Posterior vena cava (tissue), 2 donors: ENCODE results near the gene SLC37A1. TPM values are rescaled to one million over a fixed set of nuclear protein-coding genes. Genes with fewer than 3 reads are reported as not detected.

Source experiments
- DNase-seq: peaks from one replicate; pipeline ENCODE4 v3.0.0-alpha.2; 2020; ENCODE audit warnings: low spot score
- intact Hi-C, 2 donors: fragments of 100-400 bp; cut with DNase I; formaldehyde crosslinking; loops; one replicate each; pipeline versions ENCODE4 v1.14.1 to v1.14.2; 2022 to 2023
- total RNA-seq, 2 donors: library from RNA; stranded (reverse); fragmentation: NEBNext Ultra II Directional; extraction: Animal tissue kit (Norgen Biotek cat#: 25700); gene quantifications; one replicate each; pipeline ENCODE4 v1.2.1, GENCODE V29; 2021
- donor health status: DM: yes; HTN: yes; CAD: no.
- donor health status: DM: yes; HTN: yes; CAD: no.

Gene SLC37A1
- total RNA-seq, 2 donors from 2014 or later: 5.2 to 6.0 TPM

GRCh38 chr21:42581336-42581992, 67.8 kb downstream of the SLC37A1 start:
- intact Hi-C loops: no loop called here
- DNase-seq: peak; percentile 58

DNA sequence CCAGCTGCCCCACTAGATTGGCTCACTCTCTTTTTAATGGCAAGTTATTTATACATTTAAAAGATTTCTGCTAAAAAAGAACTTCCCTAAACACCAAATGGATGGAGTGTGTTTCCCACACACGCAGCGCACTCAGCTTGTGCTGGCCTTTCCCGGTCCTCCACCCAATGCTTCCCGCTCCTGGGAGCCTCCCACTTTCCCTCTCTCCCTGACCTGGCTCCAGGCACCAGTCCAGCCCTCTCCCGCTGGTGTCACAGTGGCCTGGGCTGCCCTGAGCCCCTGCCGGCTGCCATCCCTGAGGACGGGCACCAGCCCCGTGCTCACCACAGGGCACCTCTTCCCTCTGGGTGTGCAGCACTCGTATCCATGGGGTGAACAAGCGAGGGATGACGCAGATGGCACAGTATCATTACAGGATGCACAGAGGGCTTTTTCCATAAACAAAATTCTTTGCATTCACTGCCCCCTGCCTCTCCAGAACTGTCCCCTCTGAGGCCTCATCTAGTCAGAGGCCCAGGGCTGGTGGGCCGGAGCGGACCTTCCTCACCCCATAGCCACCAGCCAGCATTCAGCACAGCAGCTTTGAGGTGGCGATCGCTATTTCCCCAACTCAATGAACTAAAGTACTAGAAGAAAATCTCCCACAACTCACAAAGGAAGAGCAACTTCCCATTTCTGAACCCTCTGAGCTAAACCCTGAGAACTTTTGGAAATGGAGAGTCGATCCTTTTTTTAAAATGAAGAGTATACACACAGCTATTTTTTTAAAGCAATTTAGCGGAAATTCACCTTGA, 68.5 kb downstream of the SLC37A1 start:
- intact Hi-C loops: no loop called here
- DNase-seq: peak; percentile 72

GRCh38 chr21:42582787-42583476, 69.3 kb downstream of the SLC37A1 start:
- intact Hi-C loops: no loop called here
- peak; percentile 22 for DNase-seq

DNA sequence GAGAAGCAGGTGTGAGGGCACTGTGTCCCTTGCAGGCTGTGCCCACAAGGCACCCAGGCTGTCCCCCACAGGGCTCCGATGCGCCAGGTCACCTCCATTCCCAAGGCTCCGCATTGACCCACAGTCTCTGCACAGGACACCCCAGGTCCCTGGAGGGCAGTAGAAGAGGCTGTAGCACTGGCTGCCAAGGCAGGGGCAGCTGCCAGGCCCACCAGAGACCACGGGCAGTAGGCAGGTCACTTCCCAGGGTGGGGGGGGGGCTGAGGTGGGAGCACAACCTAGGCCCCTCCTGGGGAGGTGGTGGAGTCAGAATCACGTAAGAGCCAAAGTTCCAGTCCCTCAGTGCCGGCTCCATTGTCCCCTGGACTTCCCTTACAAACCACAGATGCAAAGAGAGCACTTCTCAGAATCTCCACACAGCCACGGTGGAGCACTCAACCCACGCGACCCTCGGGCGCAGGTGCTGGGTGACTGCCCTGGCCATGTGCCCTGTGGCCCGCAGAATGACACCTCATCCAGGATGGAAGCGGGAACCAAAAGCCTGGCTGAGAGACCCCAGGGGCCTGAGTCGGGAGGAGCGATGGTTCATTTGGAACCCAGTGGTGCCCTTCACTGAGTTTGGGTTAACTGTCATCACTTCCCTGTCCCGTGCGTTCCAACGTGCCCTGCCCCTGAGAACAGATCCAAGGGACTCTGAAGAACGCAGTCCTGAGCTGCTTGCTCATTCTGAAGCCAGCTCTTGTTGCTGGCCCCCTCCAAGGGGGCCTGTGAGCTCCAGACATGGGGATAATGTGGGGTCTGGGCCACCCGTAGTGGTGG, 70.0 kb downstream of the SLC37A1 start:
- intact Hi-C loops: no loop called here
- DNase-seq: peak; percentile 72

GRCh38 chr21:42584296-42584641, 70.6 kb downstream of the SLC37A1 start:
- peak; percentile 73 for DNase-seq
- intact Hi-C loops: no loop called here

DNA sequence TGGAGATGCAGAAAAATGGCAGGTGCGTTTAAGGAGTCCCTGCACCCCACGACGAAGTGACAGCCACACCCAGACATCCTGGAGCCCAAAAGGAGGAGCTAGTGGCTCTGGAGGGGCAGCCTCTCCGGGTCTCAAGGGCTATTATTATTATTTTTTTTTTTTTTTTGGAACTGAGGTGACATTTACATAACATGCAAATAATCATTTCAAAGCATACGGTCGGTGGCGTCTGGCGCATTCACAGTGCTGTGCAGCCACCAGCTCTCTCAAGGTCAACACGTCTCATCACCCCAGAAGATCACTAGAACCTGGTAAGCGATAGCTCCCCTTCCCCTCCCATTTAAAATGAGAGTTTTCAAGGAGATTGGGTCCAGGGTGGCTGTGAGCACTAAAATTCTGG, 72.2 kb downstream of the SLC37A1 start:
- intact Hi-C loops: no loop called here
- peak; percentile 3 for DNase-seq

- peak; percentile 67 for DNase-seq
Observed at GRCh38 chr21:42586406-42586805, 72.8 kb downstream of the SLC37A1 start.

GRCh38 chr21:42587036-42587435, 73.4 kb downstream of the SLC37A1 start:
- intact Hi-C loops: no loop called here
- peak; percentile 70 for DNase-seq

More at GRCh38 chr21:42586406-42586805, 72.8 kb downstream of the SLC37A1 start:
- intact Hi-C loops: no loop called here

DNA sequence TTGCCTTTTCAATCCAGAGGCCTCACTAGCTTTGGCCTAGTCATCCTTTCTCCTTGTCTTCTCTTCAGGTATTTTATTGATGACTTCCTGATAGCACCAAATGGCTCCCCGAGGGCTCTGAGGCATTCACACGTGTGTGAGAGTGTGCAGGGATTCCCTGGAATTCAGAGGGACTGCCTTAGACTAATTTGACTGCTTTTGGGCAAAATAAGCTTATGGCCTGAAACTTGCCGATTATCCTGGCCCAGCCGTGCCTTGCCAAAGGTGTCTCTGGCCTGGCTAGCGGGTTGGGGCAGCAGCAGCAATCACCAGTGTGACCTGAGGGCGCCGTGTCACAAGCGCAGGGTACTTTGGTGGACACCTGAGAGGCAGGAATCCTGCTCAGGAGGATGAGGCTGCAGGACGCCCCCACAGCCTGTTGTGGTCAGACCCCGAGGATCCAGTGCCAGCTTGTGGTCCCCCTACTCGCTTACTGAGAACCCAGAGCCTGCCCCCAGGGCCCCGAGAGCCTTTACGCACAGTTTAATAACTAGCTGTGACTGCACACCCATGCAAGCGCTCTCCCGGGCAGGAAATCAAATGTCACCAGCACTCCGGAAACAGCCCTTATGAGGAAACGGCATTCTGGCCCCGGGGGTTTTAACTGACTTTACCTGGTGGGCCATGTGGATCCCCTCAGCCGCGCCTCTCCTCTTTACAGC, 76.9 kb downstream of the SLC37A1 start:
- peak; percentile 72 for DNase-seq
- intact Hi-C loops: no loop called here

DNA sequence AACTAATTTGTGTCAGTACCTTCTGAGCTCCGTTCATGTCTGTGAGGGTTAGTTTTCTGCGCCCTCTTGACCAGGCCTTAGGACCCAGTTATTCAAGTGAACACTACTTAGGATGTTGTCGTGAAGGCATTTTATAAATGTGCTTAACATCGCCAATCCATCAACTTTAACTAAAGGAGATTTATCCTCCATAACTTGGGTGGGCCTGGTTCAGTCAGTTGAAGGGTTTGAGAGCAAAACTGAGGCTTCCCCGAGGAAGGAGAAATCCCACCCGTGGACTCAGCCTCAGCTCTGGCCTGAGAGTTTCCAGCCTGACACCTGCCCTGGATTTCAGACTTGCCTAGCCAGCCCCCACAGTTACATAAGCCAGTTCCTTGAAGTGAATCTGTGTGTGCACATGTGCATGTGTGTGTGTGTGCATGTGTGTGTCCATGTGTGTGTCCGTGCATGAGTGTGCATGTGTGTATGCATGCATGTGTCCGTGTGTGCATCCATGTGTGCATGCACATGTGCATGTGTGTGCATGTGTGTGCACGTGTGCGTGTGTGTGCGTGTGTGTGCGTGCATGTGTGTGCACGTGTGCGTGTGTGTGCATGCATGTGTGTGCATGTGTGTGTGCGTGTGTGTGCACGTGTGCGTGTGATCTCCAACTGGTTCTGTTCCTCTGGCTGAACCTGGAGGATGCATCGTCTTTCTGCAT, 77.7 kb downstream of the SLC37A1 start:
- intact Hi-C loops: no loop called here
- DNase-seq: peak; percentile 10

- peak; percentile 48 for DNase-seq
- intact Hi-C loops: no loop called here
Observed at GRCh38 chr21:42592156-42592820, 78.6 kb downstream of the SLC37A1 start.

- peak; percentile 89 for DNase-seq
- intact Hi-C loops: no loop called here
Observed at GRCh38 chr21:42593007-42593814, 79.6 kb downstream of the SLC37A1 start.

DNA sequence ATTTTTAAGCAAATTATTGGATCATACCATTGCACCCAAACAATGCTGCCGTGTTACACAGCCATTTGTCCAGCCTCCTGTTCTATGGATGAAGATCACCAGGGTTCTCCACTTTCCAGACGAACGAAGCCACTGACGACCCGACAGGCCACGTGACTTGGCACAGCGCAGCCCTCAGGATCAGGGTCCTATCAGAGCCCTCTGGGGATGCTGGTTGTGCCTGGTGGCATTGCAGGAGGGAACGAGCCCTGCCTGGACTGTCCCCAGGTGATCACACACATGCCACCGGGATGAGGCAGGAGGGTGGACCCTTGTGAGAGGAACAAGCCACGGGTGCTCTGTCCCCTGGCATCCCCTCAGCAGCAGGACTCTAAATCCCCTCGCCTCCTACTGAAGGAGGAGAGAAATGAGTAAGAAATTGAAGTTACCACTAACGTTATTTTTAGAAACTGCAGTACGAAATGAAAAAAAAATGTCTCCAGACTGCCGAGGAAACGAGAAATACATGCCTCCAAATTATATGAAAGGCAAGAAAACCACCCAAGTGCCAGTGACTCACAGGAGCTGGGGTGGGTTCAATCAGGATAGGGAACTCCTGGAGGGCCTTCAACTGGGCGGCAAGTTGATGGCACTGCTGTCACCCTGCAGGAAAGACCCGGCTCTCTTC, 81.1 kb downstream of the SLC37A1 start:
- intact Hi-C loops: loop anchor here in 1 of 2 donors (5.0 kb wide), 1 partner anchor 223 kb away; no protein-coding TSS in a partner anchor
- peak; percentile 44 for DNase-seq

GRCh38 chr21:42595283-42596187, 81.9 kb downstream of the SLC37A1 start:
- intact Hi-C loops: loop anchor here in 1 of 2 donors (5.0 kb wide), 1 partner anchor 222 kb away; no protein-coding TSS in a partner anchor
- DNase-seq: peak; percentile 69

- intact Hi-C loops: loop anchor here in 1 of 2 donors (5.0 kb wide), 1 partner anchor 221 kb away; no protein-coding TSS in a partner anchor
- DNase-seq: peak; percentile 30
Observed at GRCh38 chr21:42596657-42597056, 83.0 kb downstream of the SLC37A1 start.
